GM21786 (cell line): ENCODE results near the gene GSDME.
A peak's percentile ranks its signal among the peaks of the same experiment; 100 is the strongest.

Experiments used
- ATAC-seq: cut with Tn5 transposase; IDR thresholded peaks from one replicate; pipeline ENCODE4 v1.9.1; 2021; ENCODE audit not compliant: unreplicated experiment

Gene GSDME

GRCh38 chr7:24773646-24774045, 16.4 kb upstream of the GSDME start:
- no peak for ATAC-seq

GRCh38 chr7:24769851-24770250, 12.6 kb upstream of the GSDME start:
- ATAC-seq, result no peak

- no peak for ATAC-seq
These were observed 12.0 kb upstream of the GSDME start for GRCh38 chr7:24769014-24769830.

GRCh38 chr7:24767878-24768569, 10.8 kb upstream of the GSDME start:
- no peak for ATAC-seq

GRCh38 chr7:24764972-24765744, 7.9 kb upstream of the GSDME start:
- no peak for ATAC-seq

DNA sequence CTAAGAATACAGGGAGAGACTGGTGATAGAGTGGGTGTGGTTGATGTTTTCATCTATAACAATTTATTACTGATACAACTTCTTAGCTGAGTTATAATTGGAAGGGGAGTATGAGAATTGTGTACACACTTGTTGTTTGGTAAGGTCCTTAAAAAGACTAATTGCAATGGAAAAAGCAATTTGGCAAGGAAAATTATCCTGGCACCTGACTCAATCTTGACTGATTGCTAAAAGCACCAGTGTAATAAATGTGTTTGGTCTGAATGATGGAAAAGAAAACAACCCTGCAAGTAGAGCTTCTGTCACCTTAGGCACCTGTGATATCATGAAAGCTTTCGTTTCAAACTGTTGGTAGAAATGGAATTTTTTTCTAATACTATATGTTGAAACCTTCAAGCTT, 6.7 kb upstream of the GSDME start:
- no peak for ATAC-seq

GRCh38 chr7:24763303-24763901, 6.1 kb upstream of the GSDME start:
- no peak for ATAC-seq

DNA sequence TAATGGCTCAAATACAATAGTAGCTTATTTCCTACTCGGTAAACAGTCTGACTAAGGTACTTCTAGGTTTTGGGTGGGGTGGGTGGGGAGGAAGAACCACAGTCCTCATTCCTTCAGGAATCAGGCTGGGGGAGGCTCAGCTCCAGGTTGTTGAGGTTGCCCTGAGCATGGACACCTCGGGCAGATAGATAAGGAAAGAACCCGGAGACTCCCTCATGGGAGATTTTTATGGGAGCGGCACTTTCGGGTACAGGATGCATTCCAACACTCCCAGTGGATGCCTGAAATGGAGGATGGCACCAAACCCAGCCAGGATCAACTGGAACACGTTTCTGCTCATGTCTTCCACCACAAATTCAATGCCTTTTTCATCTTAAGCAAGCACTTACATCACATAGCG, 5.5 kb upstream of the GSDME start:
- no peak for ATAC-seq

GRCh38 chr7:24760968-24761367, 3.7 kb upstream of the GSDME start:
- no peak for ATAC-seq

DNA sequence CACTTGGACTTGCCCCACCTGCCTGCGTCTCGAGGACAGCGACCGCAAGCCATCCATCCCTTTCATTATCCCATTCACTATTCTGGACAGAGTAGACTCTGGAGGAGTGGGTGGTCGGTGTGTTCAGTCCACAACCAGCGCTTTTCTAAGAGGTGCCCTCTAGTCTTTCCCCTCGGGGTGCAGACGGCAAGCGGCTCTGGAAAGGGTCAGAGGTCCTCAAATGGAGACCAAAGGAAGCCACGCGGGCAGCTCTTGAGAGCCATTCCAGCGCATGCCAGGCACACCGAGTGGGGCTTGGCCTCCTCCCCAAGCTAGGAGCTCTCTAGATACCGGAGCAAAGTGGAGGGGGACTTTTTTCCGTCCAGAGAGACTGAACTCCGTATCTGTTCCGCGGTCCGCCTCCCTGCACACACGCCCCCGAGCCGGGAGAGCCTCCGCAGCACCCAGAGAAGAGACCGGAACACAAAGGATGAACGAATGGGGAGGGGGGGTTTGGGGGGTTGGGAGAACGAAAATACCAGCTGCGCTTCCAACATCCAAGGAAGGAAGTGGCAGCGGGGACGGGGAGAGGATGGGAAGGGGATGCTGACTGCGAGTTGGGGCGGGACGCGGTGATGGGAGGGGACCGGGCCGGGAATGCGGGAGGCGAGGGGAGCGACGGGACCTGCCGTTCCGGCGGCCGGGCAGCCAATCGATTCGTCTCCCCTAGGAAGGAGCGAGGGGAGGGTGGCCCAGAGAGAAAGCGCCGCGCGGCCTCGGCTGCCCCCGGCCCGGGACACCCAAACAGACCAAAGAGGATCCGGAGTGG, 515 bp downstream of the GSDME start:
- ATAC-seq, result peak; percentile 14

- peak; percentile 77 for ATAC-seq
These were observed 1.5 kb downstream of the GSDME start for GRCh38 chr7:24755541-24756407.

GRCh38 chr7:24754906-24755506, 2.3 kb downstream of the GSDME start:
- ATAC-seq, result no peak

DNA sequence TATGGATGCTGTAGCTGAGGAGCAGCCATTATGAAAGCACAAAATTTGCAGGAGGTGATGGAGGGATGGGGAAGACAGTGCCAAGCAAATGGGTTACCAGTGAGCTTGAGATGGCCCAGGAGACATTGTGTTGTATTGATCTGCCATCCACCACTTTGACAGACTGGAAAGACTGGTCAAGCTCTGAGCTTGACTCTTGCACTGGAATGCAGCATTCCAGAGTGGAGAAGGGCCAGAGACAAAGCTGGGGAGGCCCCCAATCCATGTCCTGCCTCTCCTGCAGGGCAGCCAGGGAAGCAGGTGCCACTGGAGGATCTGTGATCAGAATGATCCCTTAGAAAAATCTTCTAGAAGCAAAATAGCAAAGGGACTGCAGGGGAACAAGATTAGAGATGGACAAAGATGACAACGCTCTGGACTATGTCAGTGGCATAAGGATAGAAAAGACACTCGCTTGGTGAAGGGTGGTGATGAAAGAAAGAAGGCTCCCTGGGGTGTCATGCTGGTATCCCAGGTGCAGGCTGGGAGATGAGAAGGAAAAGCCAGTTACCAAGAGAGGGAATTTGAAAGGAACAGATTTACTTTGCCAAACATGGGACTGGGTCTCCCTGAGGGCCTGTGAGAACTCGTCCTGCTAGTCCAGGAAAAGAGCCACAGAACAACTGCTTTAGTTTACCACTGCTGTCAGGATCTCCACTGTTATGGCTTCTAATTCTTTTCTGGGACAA, 5.0 kb downstream of the GSDME start:
- ATAC-seq, result no peak

GRCh38 chr7:24751484-24751883, 5.8 kb downstream of the GSDME start:
- ATAC-seq, result no peak

DNA sequence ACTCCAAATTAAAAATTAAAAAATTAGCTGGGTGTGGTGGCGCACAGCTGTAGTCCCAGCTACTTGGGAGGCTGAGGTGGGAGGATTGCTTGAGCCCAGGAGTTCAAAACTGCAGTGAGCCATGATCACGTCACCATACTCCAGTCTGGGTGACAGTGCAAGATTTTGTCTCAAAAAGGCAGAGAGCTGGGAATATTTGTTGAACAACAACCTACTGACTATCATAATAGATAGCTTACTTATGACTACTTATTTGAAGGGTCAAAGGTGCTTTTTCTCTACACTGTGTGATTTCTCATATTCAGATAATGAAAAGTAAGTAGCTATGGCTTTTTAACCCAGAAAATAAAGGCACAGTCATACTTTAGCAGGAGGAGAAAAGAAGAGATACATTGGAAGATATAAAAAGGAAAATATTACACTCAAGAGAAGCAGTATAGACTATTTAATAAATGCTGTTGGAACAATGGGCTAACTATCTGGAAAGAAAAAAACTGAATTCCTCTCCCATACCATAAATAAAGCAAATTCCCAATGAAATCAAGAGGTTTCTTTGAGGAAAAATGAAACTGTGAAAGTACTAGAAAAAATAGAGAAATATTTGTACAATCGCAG, 6.7 kb downstream of the GSDME start:
- no peak for ATAC-seq

GRCh38 chr7:24748521-24748920, 8.7 kb downstream of the GSDME start:
- ATAC-seq, result no peak

DNA sequence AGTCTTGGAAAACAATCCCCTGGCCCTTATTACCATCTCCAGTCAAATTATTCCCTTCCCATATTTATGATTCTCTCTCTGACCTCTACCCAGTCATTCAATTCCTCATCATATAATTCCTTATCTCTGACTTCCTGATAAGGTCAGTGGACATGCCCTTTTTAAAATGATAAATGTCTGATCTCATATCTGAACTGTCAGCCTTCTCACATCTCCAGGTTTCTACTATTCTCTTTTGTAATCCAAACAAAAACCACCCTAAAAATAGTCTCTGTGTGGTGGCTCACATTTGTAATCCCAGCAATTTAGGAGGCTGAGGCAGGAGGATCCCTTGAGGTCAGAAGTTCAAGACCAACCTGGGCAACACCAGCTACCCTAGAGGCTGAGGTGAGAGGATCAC, 11.9 kb downstream of the GSDME start:
- ATAC-seq, result no peak

GRCh38 chr7:24743471-24743870, 13.8 kb downstream of the GSDME start:
- ATAC-seq, result no peak
